Trophoblast cell (in vitro differentiated cells and primary cell): Measurements from ENCODE around the gene ITGB6.
"Not testable (repeated sequence)": the region's sequence is repeated elsewhere in the genome, so short reads cannot be mapped to it uniquely, and the experiment has no call there.

Experiments
- DNase-seq, 2 donors: peaks; one replicate each; pipeline ENCODE4 v3.0.0-alpha.2; 2016
- H2AFZ ChIP-seq: 2 replicates; pipeline ENCODE4 v1.6.1; 2013; ENCODE audit warnings: low read length, moderate library complexity, mild to moderate bottlenecking; ENCODE audit not compliant: insufficient read depth, poor library complexity
- H2AK5ac ChIP-seq: 2 replicates; pipeline ENCODE4 v1.6.1; 2013; ENCODE audit warnings: mild to moderate bottlenecking, low read length
- H2BK120ac ChIP-seq: 2 replicates; pipeline ENCODE4 v1.6.1; 2013; ENCODE audit warnings: low read length, mild to moderate bottlenecking, moderate library complexity; ENCODE audit not compliant: insufficient read depth, poor library complexity
- H2BK12ac ChIP-seq: 2 replicates; pipeline ENCODE4 v1.6.1; 2013; ENCODE audit warnings: mild to moderate bottlenecking, low read length, moderate library complexity
- H2BK5ac ChIP-seq: 2 replicates; pipeline ENCODE4 v1.6.1; 2013; ENCODE audit warnings: low read length, low read depth, moderate library complexity, mild to moderate bottlenecking; ENCODE audit not compliant: poor library complexity
- H3K14ac ChIP-seq: 2 replicates; pipeline ENCODE4 v1.6.1; 2013; ENCODE audit warnings: mild to moderate bottlenecking, low read length
- H3K18ac ChIP-seq: 2 replicates; pipeline ENCODE4 v1.6.1; 2013; ENCODE audit warnings: mild to moderate bottlenecking, low read length
- H3K23ac ChIP-seq: 2 replicates; pipeline ENCODE4 v1.6.1; 2013; ENCODE audit warnings: low read length
- H3K27ac ChIP-seq: 2 replicates; pipeline ENCODE4 v1.5.1; 2013; ENCODE audit warnings: low read depth, mild to moderate bottlenecking, inconsistent platforms, low read length, moderate library complexity
- H3K27me3 ChIP-seq: 2 replicates; pipeline ENCODE4 v1.6.1; 2013; ENCODE audit warnings: inconsistent platforms, mild to moderate bottlenecking, low read length, moderate library complexity; ENCODE audit not compliant: insufficient read depth
- H3K36me3 ChIP-seq, 2 experiments: 1 replicate in 1 of 2; 2 replicates in 1 of 2; pipeline ENCODE4 v1.6.1; 2013; ENCODE audit warnings: low read length in 2 of 2, mild to moderate bottlenecking in 2 of 2, moderate library complexity in 1 of 2; ENCODE audit not compliant: insufficient read depth in 2 of 2, control insufficient read depth in 1 of 2
- H3K4ac ChIP-seq: 2 replicates; pipeline ENCODE4 v1.6.1; 2013; ENCODE audit warnings: low read depth, mild to moderate bottlenecking, low read length, moderate library complexity
- H3K4me1 ChIP-seq, 2 experiments: 1 replicate in 1 of 2; 2 replicates in 1 of 2; pipeline ENCODE4 v1.6.1; 2013; ENCODE audit warnings: low read length in 2 of 2, mild to moderate bottlenecking in 2 of 2, moderate library complexity in 1 of 2; ENCODE audit not compliant: insufficient read depth in 2 of 2, control insufficient read depth in 1 of 2
- H3K4me2 ChIP-seq: 2 replicates; pipeline ENCODE4 v1.6.1; 2013; ENCODE audit warnings: inconsistent platforms, mild to moderate bottlenecking, low read length, moderate library complexity
- H3K4me3 ChIP-seq: 2 replicates; pipeline ENCODE4 v1.5.1; 2013; ENCODE audit warnings: mild to moderate bottlenecking, low read depth, low read length, inconsistent platforms
- H3K79me1 ChIP-seq: one replicate; pipeline ENCODE4 v1.6.1; 2013; ENCODE audit warnings: low read length
- H3K79me2 ChIP-seq: 2 replicates; pipeline ENCODE4 v1.6.1; 2013; ENCODE audit warnings: low read length, mild to moderate bottlenecking; ENCODE audit not compliant: control insufficient read depth, insufficient read depth, poor library complexity
- H3K9ac ChIP-seq: 2 replicates; pipeline ENCODE4 v1.6.1; 2013; ENCODE audit warnings: mild to moderate bottlenecking, low read length
- H3K9me3 ChIP-seq: 2 replicates; pipeline ENCODE4 v1.6.1; 2013; ENCODE audit warnings: low read depth, mild to moderate bottlenecking, control low read depth, inconsistent platforms, low read length; ENCODE audit not compliant: insufficient read depth
- H4K12ac ChIP-seq: 2 replicates; pipeline ENCODE4 v1.6.1; 2013; ENCODE audit warnings: low read depth, mild to moderate bottlenecking, low read length, moderate library complexity
- H4K8ac ChIP-seq: 2 replicates; pipeline ENCODE4 v1.6.1; 2013; ENCODE audit warnings: low read depth, mild to moderate bottlenecking, low read length, moderate library complexity
- H4K91ac ChIP-seq: one replicate; pipeline ENCODE4 v1.6.1; 2013; ENCODE audit warnings: low read depth, mild to moderate bottlenecking, low read length, moderate library complexity
- WGBS: extraction: QIAGEN DNeasy Blood & Tissue Kit; methylation state at CpG from one replicate; pipeline ENCODE4 v1.1.7; 2013; ENCODE audit warnings: missing lambda C conversion rate; ENCODE audit not compliant: insufficient read length, insufficient coverage; ENCODE audit errors: extremely low coverage; 5-methylcytosine and 5-hydroxymethylcytosine counted together

ITGB6 gene

DNA sequence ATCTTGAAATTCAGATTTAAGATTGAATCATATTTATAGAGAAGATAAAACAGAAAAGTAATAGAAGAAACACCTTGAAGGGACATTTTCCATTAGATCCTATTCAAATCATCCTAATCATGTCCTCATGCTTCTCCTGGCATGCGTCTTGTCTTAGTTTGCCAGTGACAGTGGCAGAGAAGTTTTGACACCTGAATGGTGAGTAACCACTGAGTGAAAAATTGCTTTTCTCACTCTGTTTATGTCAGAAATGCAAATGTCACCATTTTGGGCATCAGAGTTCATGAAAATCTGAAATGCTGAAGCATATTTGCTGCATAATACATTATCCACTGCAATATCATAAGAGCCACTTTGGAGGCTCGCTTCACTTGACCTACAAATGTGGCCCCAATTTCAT, 74.7 kb downstream of the ITGB6 start:
- Histone ChIP-seq H3K18ac (no peak overlapping the region), H3K4me3 (no peak overlapping the region), H3K27me3 (no peaks in the 10 kb centered on the region), H3K14ac (no peak overlapping the region), H3K4ac (no peak overlapping the region), H2BK120ac (no peak overlapping the region), H4K91ac (no peak overlapping the region), H3K4me1 (peaks cover 5 to 12% of the 10 kb centered on the region in 2 experiments), H3K79me1 (peaks cover 3% of the 10 kb centered on the region), H3K4me2 (no peak overlapping the region), H2AK5ac (no peak overlapping the region), H2BK12ac (no peak overlapping the region), H2AFZ (no peak overlapping the region), H3K9ac (no peak overlapping the region), H3K23ac (no peak overlapping the region), H4K12ac (no peak overlapping the region), H4K8ac (no peak overlapping the region), H3K36me3 (peaks cover 13 to 32% of the 10 kb centered on the region in 2 experiments), H3K79me2 (peaks cover 2% of the 10 kb centered on the region), H2BK5ac (no peak overlapping the region), H3K9me3 (no peaks in the 10 kb centered on the region), H3K27ac (peak overlapping the region; percentile 53)
- DNase-seq = no peak
- no CpG with 5 or more reads among the region's 2 CpGs for WGBS

DNA sequence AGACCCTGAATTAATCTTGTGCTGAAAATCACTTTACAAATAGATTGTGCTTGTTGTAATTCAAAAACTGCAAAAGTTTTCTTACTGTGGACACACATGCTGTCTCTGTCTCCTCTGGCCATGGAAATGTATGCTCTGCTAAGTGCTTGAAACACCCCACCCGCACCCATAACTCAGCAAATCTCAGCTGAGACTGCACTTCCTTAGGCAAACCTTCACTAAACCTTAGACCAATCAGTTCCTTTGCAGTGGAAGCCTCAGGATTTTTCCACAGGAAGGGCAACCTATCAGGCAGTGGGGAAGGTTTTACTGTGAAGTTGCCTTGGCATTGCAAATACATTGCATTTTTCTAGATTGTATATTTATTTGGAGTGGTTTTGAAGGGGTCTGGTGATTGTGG, 75.5 kb downstream of the ITGB6 start:
- H2AFZ ChIP-seq = no peak overlapping the region
- H3K27me3 ChIP-seq = no peaks in the 10 kb centered on the region
- H3K14ac ChIP-seq = no peak overlapping the region
- H2BK5ac ChIP-seq = peak overlapping the region; percentile 21
- no peak overlapping the region for H3K18ac ChIP-seq
- H3K27ac ChIP-seq = no peak overlapping the region
- no peak overlapping the region for H3K4me2 ChIP-seq
- H3K79me1 ChIP-seq = peaks cover 3% of the 10 kb centered on the region
- H3K36me3 ChIP-seq = peaks cover 13 to 32% of the 10 kb centered on the region in 2 experiments
- no peak for DNase-seq
- H3K4me3 ChIP-seq = no peak overlapping the region
- H4K12ac ChIP-seq = no peak overlapping the region
- no peak overlapping the region for H2BK12ac ChIP-seq
- no peaks in the 10 kb centered on the region for H3K9me3 ChIP-seq
- H3K23ac ChIP-seq = no peak overlapping the region
- H3K79me2 ChIP-seq = peaks cover 2% of the 10 kb centered on the region
- H4K91ac ChIP-seq = no peak overlapping the region
- no peak overlapping the region for H3K4ac ChIP-seq
- no peak overlapping the region for H2AK5ac ChIP-seq
- H2BK120ac ChIP-seq = no peak overlapping the region
- H3K4me1 ChIP-seq = peaks cover 5 to 12% of the 10 kb centered on the region in 2 experiments
- no peak overlapping the region for H4K8ac ChIP-seq
- WGBS = no CpG with 5 or more reads among the region's 1 CpG
- no peak overlapping the region for H3K9ac ChIP-seq

DNA sequence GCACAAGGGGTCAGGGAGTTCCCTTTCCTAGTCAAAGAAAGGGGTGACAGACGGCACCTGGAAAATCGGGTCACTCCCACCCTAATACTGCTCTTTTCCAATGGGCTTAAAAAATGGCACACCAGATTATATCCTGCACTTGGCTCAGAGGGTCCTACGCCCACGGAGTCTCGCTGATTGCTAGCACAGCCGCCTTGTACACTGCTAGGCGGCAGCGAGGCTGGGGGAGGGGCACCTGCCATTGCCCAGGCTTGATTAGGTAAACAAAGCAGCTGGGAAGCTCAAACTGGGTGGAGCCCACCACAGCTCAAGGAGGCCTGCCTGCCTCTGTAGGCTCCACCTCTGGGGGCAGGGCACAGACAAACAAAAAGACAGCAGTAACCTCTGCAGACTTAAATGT, 85.4 kb downstream of the ITGB6 start:
- H2BK5ac ChIP-seq, H3K79me1 ChIP-seq, H3K9ac ChIP-seq, H2AK5ac ChIP-seq, H3K9me3 ChIP-seq, H3K4ac ChIP-seq, H3K4me3 ChIP-seq, H4K12ac ChIP-seq, H3K18ac ChIP-seq, H3K79me2 ChIP-seq, DNase-seq, H3K14ac ChIP-seq, H3K23ac ChIP-seq, H2AFZ ChIP-seq, H4K8ac ChIP-seq, H3K27ac ChIP-seq, H2BK120ac ChIP-seq, H3K4me1 ChIP-seq, H3K27me3 ChIP-seq, H2BK12ac ChIP-seq, H4K91ac ChIP-seq, H3K4me2 ChIP-seq: not testable (repeated sequence)
- peaks cover 20 to 23% of the 10 kb centered on the region in 2 experiments for H3K36me3 ChIP-seq
- no CpG with 5 or more reads among the region's 8 CpGs for WGBS

DNA sequence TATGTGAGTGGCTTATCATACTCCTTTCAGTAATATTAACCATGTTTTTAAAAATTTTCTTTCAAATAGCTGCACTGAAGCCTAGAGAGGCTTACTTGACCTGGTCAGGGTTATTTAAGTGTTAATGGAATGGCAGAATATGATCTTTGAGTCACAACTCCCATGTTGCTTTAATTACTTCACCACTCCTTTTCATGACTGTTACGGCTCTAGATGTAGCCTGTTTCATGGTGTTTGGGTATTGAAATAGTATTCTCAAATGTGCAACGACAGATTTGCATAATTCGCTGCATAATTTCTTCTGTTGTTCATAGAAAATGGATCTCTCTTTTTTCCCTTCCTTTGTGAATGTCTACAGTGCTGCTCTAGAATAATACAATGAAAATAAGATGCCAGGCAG, 86.1 kb downstream of the ITGB6 start:
- Histone ChIP-seq H3K23ac (no peak overlapping the region), H4K8ac (no peak overlapping the region), H2AFZ (no peak overlapping the region), H3K4me2 (no peak overlapping the region), H4K12ac (no peak overlapping the region), H3K4me3 (no peak overlapping the region), H3K27me3 (no peaks in the 10 kb centered on the region), H2BK120ac (no peak overlapping the region), H3K14ac (no peak overlapping the region), H3K36me3 (peaks cover 22 to 30% of the 10 kb centered on the region in 2 experiments), H3K4ac (no peak overlapping the region), H3K9me3 (no peaks in the 10 kb centered on the region), H3K79me2 (peaks cover 2% of the 10 kb centered on the region), H3K4me1 (peaks cover 0 to 3% of the 10 kb centered on the region in 2 experiments), H3K18ac (no peak overlapping the region), H4K91ac (no peak overlapping the region), H2BK5ac (no peak overlapping the region), H2AK5ac (no peak overlapping the region), H2BK12ac (no peak overlapping the region), H3K79me1 (peaks cover 5% of the 10 kb centered on the region), H3K9ac (no peak overlapping the region), H3K27ac (no peak overlapping the region)
- WGBS = no CpG with 5 or more reads among the region's 3 CpGs
- DNase-seq = no peak
